Choroid plexus epithelial cell (primary cell): ENCODE data around the gene NEU1.
"Not testable (repeated sequence)": the region's sequence is repeated elsewhere in the genome, so short reads cannot be mapped to it uniquely, and the experiment has no call there.

Source experiments
- DNase-seq: peaks from one replicate; pipeline ENCODE4 v3.0.0-alpha.2; 2010; ENCODE audit warnings: low read depth
- H3K4me3 ChIP-seq: 2 replicates; pipeline ENCODE4 v1.5.1; 2011; ENCODE audit warnings: low read depth, mild to moderate bottlenecking, control low read depth, low read length, moderate library complexity
- TF ChIP-seq, protein P1 (sequence below): conservative IDR thresholded peaks from 2 replicates; pipeline ENCODE4 v1.5.1; 2011; ENCODE audit warnings: low read depth, mild to moderate bottlenecking, control low read depth, inconsistent platforms, low read length, moderate library complexity

Gene NEU1

GRCh38 chr6:31827286-31828079, 35.1 kb downstream of the NEU1 start, which contains the start of gene HSPA1B:
HSPA1B (plus strand) TSS chr6:31827738; CDS start chr6:31827951, 213 bp downstream.
- peak within 1 kb of the TSS; percentile 76 for H3K4me3 ChIP-seq
- peak; percentile 100 for DNase-seq
- TF ChIP-seq, protein P1, sequence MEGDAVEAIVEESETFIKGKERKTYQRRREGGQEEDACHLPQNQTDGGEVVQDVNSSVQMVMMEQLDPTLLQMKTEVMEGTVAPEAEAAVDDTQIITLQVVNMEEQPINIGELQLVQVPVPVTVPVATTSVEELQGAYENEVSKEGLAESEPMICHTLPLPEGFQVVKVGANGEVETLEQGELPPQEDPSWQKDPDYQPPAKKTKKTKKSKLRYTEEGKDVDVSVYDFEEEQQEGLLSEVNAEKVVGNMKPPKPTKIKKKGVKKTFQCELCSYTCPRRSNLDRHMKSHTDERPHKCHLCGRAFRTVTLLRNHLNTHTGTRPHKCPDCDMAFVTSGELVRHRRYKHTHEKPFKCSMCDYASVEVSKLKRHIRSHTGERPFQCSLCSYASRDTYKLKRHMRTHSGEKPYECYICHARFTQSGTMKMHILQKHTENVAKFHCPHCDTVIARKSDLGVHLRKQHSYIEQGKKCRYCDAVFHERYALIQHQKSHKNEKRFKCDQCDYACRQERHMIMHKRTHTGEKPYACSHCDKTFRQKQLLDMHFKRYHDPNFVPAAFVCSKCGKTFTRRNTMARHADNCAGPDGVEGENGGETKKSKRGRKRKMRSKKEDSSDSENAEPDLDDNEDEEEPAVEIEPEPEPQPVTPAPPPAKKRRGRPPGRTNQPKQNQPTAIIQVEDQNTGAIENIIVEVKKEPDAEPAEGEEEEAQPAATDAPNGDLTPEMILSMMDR = no peak

GRCh38 chr6:31826793-31827285, 35.8 kb downstream of the NEU1 start:
- TF ChIP-seq, protein P1 = no peak
- peak overlapping the region; percentile 53 for H3K4me3 ChIP-seq
- peak; percentile 91 for DNase-seq

DNA sequence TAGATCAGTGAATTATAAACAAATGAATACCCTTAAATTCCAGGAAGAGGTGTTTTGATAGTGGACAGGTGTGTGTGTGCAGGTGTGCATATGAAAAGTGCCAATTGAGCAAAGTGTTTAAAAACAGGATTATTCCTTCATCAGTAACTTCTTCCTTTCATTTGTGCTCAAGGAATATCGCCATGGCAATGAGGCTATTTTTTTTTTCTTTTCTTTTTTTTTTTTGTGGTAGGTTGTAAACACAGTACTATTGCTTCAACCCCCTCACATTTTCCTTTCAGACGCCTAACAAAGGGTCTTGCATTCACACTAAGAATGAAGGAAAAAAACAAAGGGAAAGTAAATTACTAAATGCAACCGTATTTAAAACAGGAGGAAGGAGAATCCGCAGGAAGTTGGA, 37.1 kb downstream of the NEU1 start:
- H3K4me3 ChIP-seq = no peak overlapping the region
- DNase-seq = no peak
- TF ChIP-seq, protein P1 = no peak

- not testable (repeated sequence) for DNase-seq, H3K4me3 ChIP-seq
These were observed 38.9 kb downstream of the NEU1 start for GRCh38 chr6:31823592-31824196.

GRCh38 chr6:31822036-31822821, 40.4 kb downstream of the NEU1 start:
- peak overlapping the region; percentile 66 for H3K4me3 ChIP-seq
- peak; percentile 58 for DNase-seq
- TF ChIP-seq, protein P1 = no peak

DNA sequence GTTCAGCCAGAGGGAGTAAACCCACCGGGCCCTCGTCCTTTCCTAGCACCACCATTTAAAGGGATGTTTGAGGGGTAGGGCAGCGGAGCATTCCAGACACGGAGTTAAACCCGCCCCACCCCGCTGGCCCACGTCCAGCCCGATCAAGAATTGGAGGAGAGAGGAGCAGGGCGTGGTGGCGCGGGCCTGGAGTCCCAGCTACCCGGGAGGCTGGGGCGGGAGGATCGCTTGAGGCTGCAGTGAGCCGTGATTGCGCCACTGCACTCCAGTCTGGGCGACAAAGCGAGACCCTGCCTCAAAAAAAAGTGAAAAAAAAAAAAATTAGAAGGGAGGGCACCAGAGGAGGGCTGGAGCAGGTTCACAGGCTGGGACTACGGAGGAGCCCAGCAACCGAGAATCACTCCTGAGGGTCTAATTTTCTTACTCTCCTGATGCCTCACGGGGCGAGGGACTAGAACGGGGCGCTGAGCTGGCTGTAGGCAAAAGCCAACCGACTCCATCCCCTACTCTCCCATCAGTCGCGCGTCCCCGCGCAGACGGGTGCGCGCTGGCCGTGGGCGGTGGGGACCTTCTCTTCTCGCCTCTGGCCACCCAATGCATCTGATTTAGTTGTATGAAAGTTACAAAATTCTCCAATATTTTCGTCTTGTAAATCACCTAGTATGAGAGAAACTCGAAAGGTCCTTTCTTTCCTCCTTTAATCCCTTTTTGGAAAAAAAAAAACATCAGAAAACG, 41.2 kb downstream of the NEU1 start:
- TF ChIP-seq, protein P1 = no peak
- peak overlapping the region; percentile 66 for H3K4me3 ChIP-seq
- DNase-seq = peak; percentile 46

GRCh38 chr6:31820399-31820798, 42.2 kb downstream of the NEU1 start:
- DNase-seq, H3K4me3 ChIP-seq: not testable (repeated sequence)
